Activated CD8-positive, alpha-beta T cell treated with anti-CD3 and anti-CD28 coated beads for 36 hours (primary cell): ENCODE results near the gene CRYL1. TPM values are rescaled to one million over a fixed set of nuclear protein-coding genes. Genes with fewer than 3 reads are reported as not detected.

ENCODE experiments used
- ATAC-seq: fragments of 200-7000 bp; cut with Tn5 transposase; one replicate; pipeline ENCODE4 v1.10.0; 2021; ENCODE audit warnings: mild to moderate bottlenecking, moderate library complexity
- CTCF ChIA-PET: fragments of 350-600 bp; sonication (Branson Sonifier 250); formaldehyde crosslinking; loops from one replicate; lab custom pipeline; 2021; ENCODE audit warnings: antibody characterized with exemption; lab: Charles Lee
- POLR2A ChIA-PET: fragments of 350-600 bp; sonication (Branson Sonifier 250); formaldehyde crosslinking; loops from one replicate; lab custom pipeline; 2021; ENCODE audit warnings: antibody characterized with exemption; lab: Charles Lee
- DNase-seq: peaks from one replicate; pipeline ENCODE4 v3.0.0-alpha.2; 2020
- H3K27ac Mint-ChIP-seq: one replicate; pipeline ENCODE4 v1.8.0; 2021; ENCODE audit warnings: mild to moderate bottlenecking, mixed read lengths
- H3K27me3 Mint-ChIP-seq: one replicate; pipeline ENCODE4 v1.8.0; 2021; ENCODE audit warnings: mixed read lengths
- H3K36me3 Mint-ChIP-seq: one replicate; pipeline ENCODE4 v1.8.0; 2021; ENCODE audit warnings: low read depth, mixed read lengths
- H3K4me1 Mint-ChIP-seq: one replicate; pipeline ENCODE4 v1.8.0; 2021; ENCODE audit warnings: low read depth, mixed read lengths
- H3K4me3 Mint-ChIP-seq: one replicate; pipeline ENCODE4 v1.8.0; 2021; ENCODE audit warnings: mild to moderate bottlenecking, moderate library complexity, mixed read lengths
- H3K9me3 Mint-ChIP-seq: one replicate; pipeline ENCODE4 v1.8.0; 2021; ENCODE audit warnings: mixed read lengths
- CTCF ChIP-seq: fragments of 200-600 bp; IDR thresholded peaks from one replicate; pipeline ENCODE4 v1.8.0; 2022; ENCODE audit warnings: antibody characterized with exemption, mild to moderate bottlenecking
- intact Hi-C: fragments of 100-400 bp; cut with micrococcal nuclease; formaldehyde crosslinking; loops from one replicate; pipeline ENCODE4 v1.10.0; 2022
- total RNA-seq, 2 experiments: library from RNA; stranded (reverse); gene quantifications; one replicate each; pipeline ENCODE4 v1.2.3, GENCODE V29; 2021

CRYL1 gene
- total RNA-seq, 2 experiments from 2014 or later: 8.5 to 9.4 TPM

- Mint-ChIP-seq H3K4me1 (no peaks in the 10 kb centered on the region), H3K27me3 (peaks cover 1% of the 10 kb centered on the region), H3K27ac (no peak overlapping the region), H3K4me3 (no peak overlapping the region), H3K36me3 (no peaks in the 10 kb centered on the region), H3K9me3 (no peaks in the 10 kb centered on the region)
- ChIA-PET CTCF (no interaction called here), POLR2A (no interaction called here)
- intact Hi-C loops: no loop called here
- TF ChIP-seq CTCF: no peak
- ATAC-seq (no peak), DNase-seq (no peak)
These were observed 154.7 kb downstream of the CRYL1 start for GRCh38 chr13:20370815-20371421.

- no peak for TF ChIP-seq CTCF
- POLR2A ChIA-PET: interaction anchor here (0.6 to 0.8 kb wide), 2 partner anchors 26 to 313 kb away, joined by 3 read pairs; no protein-coding TSS in a partner anchor
- peak; percentile 42 for ATAC-seq
- H3K4me1 Mint-ChIP-seq: no peaks in the 10 kb centered on the region
- DNase-seq: no peak
- no peaks in the 10 kb centered on the region for H3K9me3 Mint-ChIP-seq
- intact Hi-C loops: no loop called here
- no peak overlapping the region for H3K27ac Mint-ChIP-seq
- CTCF ChIA-PET: no interaction called here
- no peaks in the 10 kb centered on the region for H3K36me3 Mint-ChIP-seq
- H3K27me3 Mint-ChIP-seq: peaks cover 1% of the 10 kb centered on the region
- no peak overlapping the region for H3K4me3 Mint-ChIP-seq
These were observed 155.7 kb downstream of the CRYL1 start for GRCh38 chr13:20369886-20370361.

- no peak for ATAC-seq
- no peak overlapping the region for H3K4me3 Mint-ChIP-seq
These were observed 159.6 kb downstream of the CRYL1 start for GRCh38 chr13:20366056-20366455.

GRCh38 chr13:20363603-20364002 lies 162.1 kb downstream of the CRYL1 start:
- DNase-seq (no peak), ATAC-seq (no peak)
- H3K4me3 Mint-ChIP-seq: no peak overlapping the region
- H3K27ac Mint-ChIP-seq: no peak overlapping the region
- no peaks in the 10 kb centered on the region for H3K27me3 Mint-ChIP-seq
- POLR2A ChIA-PET: no interaction called here
- CTCF ChIA-PET: no interaction called here
- H3K36me3 Mint-ChIP-seq: no peaks in the 10 kb centered on the region
- H3K9me3 Mint-ChIP-seq: no peaks in the 10 kb centered on the region
- no peak for TF ChIP-seq CTCF
- intact Hi-C loops: no loop called here
- H3K4me1 Mint-ChIP-seq: peaks cover 4% of the 10 kb centered on the region

More at GRCh38 chr13:20366056-20366455, 159.6 kb downstream of the CRYL1 start:
- Mint-ChIP-seq H3K4me1 (no peaks in the 10 kb centered on the region), H3K9me3 (no peaks in the 10 kb centered on the region), H3K27me3 (no peaks in the 10 kb centered on the region), H3K36me3 (no peaks in the 10 kb centered on the region), H3K27ac (no peak overlapping the region)
- CTCF ChIA-PET: no interaction called here
- no peak for TF ChIP-seq CTCF
- intact Hi-C loops: no loop called here
- DNase-seq: no peak
- POLR2A ChIA-PET: no interaction called here

GRCh38 chr13:20363172-20363571 lies 162.5 kb downstream of the CRYL1 start:
- POLR2A ChIA-PET: no interaction called here
- CTCF ChIA-PET: no interaction called here
- Mint-ChIP-seq H3K27ac (no peak overlapping the region), H3K9me3 (no peaks in the 10 kb centered on the region), H3K4me1 (peaks cover 4% of the 10 kb centered on the region), H3K4me3 (no peak overlapping the region), H3K27me3 (no peaks in the 10 kb centered on the region), H3K36me3 (no peaks in the 10 kb centered on the region)
- no peak for TF ChIP-seq CTCF
- no peak for ATAC-seq
- no peak for DNase-seq
- intact Hi-C loops: no loop called here
